ENCODE measurements around the gene OR52H1. TPM values are rescaled to one million over a fixed set of nuclear protein-coding genes. Genes with fewer than 3 reads are reported as not detected.

The OR52H1 gene
- total and polyA plus RNA-seq, 9 of the 15 experiments (the other 6 are each of a cell fraction or from before 2014, with no cell fraction given): 0.15 TPM; not detected in 8

GRCh38 chr11:5596607-5597201 is 48.4 kb upstream of the OR52H1 start, which contains the start of gene TRIM6 (continued):
- TF ChIP-seq IRF1 (CRISPR knock-in tag; IDR thresholded peaks at IDR 0.05; ENCODE audit: borderline replicate concordance) (no peak), SREBF1 (IDR thresholded peaks at IDR 0.05; ENCODE audit: borderline replicate concordance, low read depth, low read length) (no peak), ZNF431 (CRISPR knock-in tag; IDR thresholded peaks at IDR 0.05) (no peak), EZH2 (IDR thresholded peaks at IDR 0.05; ENCODE audit: borderline replicate concordance, low read depth, low read length) (no peak), RNF2 (IDR thresholded peaks at IDR 0.05) (peak; percentile 90), ZFP30 (CRISPR knock-in tag; IDR thresholded peaks at IDR 0.05; ENCODE audit: borderline replicate concordance) (no peak), ZNF124 (CRISPR knock-in tag; IDR thresholded peaks at IDR 0.05) (no peak), ELK3 (CRISPR knock-in tag; IDR thresholded peaks at IDR 0.05) (no peak), ZFX (CRISPR knock-in tag; IDR thresholded peaks at IDR 0.05) (no peak), ZNF253 (CRISPR knock-in tag; conservative IDR thresholded peaks at IDR 0.05) (no peak), ZNF23 (CRISPR knock-in tag; IDR thresholded peaks at IDR 0.05) (no peak), MAX (CRISPR knock-in tag; IDR thresholded peaks at IDR 0.05) (no peak), ETS2 (tag; IDR thresholded peaks at IDR 0.05; ENCODE audit: borderline replicate concordance, poor library complexity, severe bottlenecking) (no peak), CAMTA2 (CRISPR knock-in tag; conservative IDR thresholded peaks at IDR 0.05) (no peak), BRCA1 (IDR thresholded peaks at IDR 0.05) (no peak), BRCA1 (CRISPR knock-in tag; IDR thresholded peaks at IDR 0.05) (no peak), ZFP91 (CRISPR knock-in tag; IDR thresholded peaks at IDR 0.05) (no peak), RBM22 (IDR thresholded peaks at IDR 0.05; ENCODE audit: low read depth, low read length, poor library complexity, severe bottlenecking) (no peak), E4F1 (CRISPR knock-in tag; IDR thresholded peaks at IDR 0.05; ENCODE audit: borderline replicate concordance) (no peak), C11orf30 (IDR thresholded peaks at IDR 0.05; ENCODE audit: low read depth) (no peak), HDAC8 (tag; IDR thresholded peaks at IDR 0.05) (no peak), THRB (CRISPR knock-in tag; conservative IDR thresholded peaks at IDR 0.05) (no peak)
